Measurements from ENCODE around the gene CIROP. TPM values are rescaled to one million over a fixed set of nuclear protein-coding genes. Genes with fewer than 3 reads are reported as not detected.

Gene CIROP
- total and polyA plus RNA-seq, 2 donors from 2014 or later: not detected

GRCh38 chr14:23099212-23099861, 5.5 kb downstream of the CIROP start:
- Histone ChIP-seq H3K9ac (ENCODE audit: low read length in 3 of 3) (no peak overlapping the region), H3K4me1 (ENCODE audit: control insufficient read depth in 2 of 3, insufficient read depth in 2 of 3, low read depth in 1 of 3, low read length in 3 of 3) (peaks cover 0 to 2% (median 0%) of the 10 kb centered on the region in 3 donors), H3K27me3 (ENCODE audit: control insufficient read depth, insufficient read depth, low read length) (no peaks in the 10 kb centered on the region), H3K36me3 (ENCODE audit: control insufficient read depth in 2 of 3, insufficient read depth in 3 of 3, low read length in 3 of 3) (peaks cover 5 to 8% (median 7%) of the 10 kb centered on the region in 3 donors), H3K9me3 (ENCODE audit: control insufficient read depth in 2 of 3, insufficient read depth in 1 of 3, low read length in 3 of 3) (no peaks in the 10 kb centered on the region), H3K4me3 (ENCODE audit: low read length in 3 of 3) (no peak overlapping the region), H3K27ac (ENCODE audit: low read depth in 2 of 2, low read length in 2 of 2) (no peak overlapping the region)
- DNase-seq: no peak
- intact Hi-C loops (cut with DNase I): no loop called here
- no peak for TF ChIP-seq CTCF (IDR thresholded peaks at IDR 0.05; ENCODE audit: borderline replicate concordance, extremely low read depth, insufficient read depth)
- no peak for FAIRE-seq

- Histone ChIP-seq H3K4me3 (ENCODE audit: low read length in 3 of 3) (no peak overlapping the region), H3K4me1 (ENCODE audit: control insufficient read depth in 2 of 3, insufficient read depth in 2 of 3, low read depth in 1 of 3, low read length in 3 of 3) (peaks cover 0 to 7% (median 2%) of the 10 kb centered on the region in 3 donors), H3K36me3 (ENCODE audit: control insufficient read depth in 2 of 3, insufficient read depth in 3 of 3, low read length in 3 of 3) (peaks cover 5 to 8% (median 7%) of the 10 kb centered on the region in 3 donors), H3K27me3 (ENCODE audit: control insufficient read depth, insufficient read depth, low read length) (no peaks in the 10 kb centered on the region), H3K9ac (ENCODE audit: low read length in 3 of 3) (no peak overlapping the region), H3K27ac (ENCODE audit: low read depth in 2 of 2, low read length in 2 of 2) (no peak overlapping the region), H3K9me3 (ENCODE audit: control insufficient read depth in 2 of 3, insufficient read depth in 1 of 3, low read length in 3 of 3) (no peaks in the 10 kb centered on the region)
- no peak for FAIRE-seq
- no peak for TF ChIP-seq CTCF (IDR thresholded peaks at IDR 0.05; ENCODE audit: borderline replicate concordance, extremely low read depth, insufficient read depth)
- intact Hi-C loops (cut with DNase I): no loop called here
- DNase-seq: no peak
These were observed 7.0 kb downstream of the CIROP start for GRCh38 chr14:23097786-23098185.

GRCh38 chr14:23095196-23096108, 9.3 kb downstream of the CIROP start, which contains the start of gene C14orf119:
C14orf119 (plus strand) TSS chr14:23095505; CDS start chr14:23097659, 2,154 bp downstream.
- FAIRE-seq: peak; percentile 99
- peak; percentile 99 to 100 (median 100) for DNase-seq
- Histone ChIP-seq H3K36me3 (ENCODE audit: control insufficient read depth in 2 of 3, insufficient read depth in 3 of 3, low read length in 3 of 3) (peaks cover 9 to 13% (median 12%) of the 10 kb centered on the region in 3 donors), H3K27ac (ENCODE audit: low read depth in 2 of 2, low read length in 2 of 2) (peak within 1 kb of the TSS; percentile 98 to 99), H3K9ac (ENCODE audit: low read length in 3 of 3) (peak within 1 kb of the TSS; percentile 96 to 99 (median 97)), H3K9me3 (ENCODE audit: control insufficient read depth in 2 of 3, insufficient read depth in 1 of 3, low read length in 3 of 3) (no peaks in the 10 kb centered on the region), H3K4me1 (ENCODE audit: control insufficient read depth in 2 of 3, insufficient read depth in 2 of 3, low read depth in 1 of 3, low read length in 3 of 3) (peaks cover 0 to 7% (median 2%) of the 10 kb centered on the region in 3 donors), H3K27me3 (ENCODE audit: control insufficient read depth, insufficient read depth, low read length) (no peaks in the 10 kb centered on the region), H3K4me3 (ENCODE audit: low read length in 3 of 3) (peak within 1 kb of the TSS; percentile 85 to 97 (median 97))
- intact Hi-C loops (cut with DNase I): no loop called here
- no peak for TF ChIP-seq CTCF (IDR thresholded peaks at IDR 0.05; ENCODE audit: borderline replicate concordance, extremely low read depth, insufficient read depth)
